GM10847 (cell line): ENCODE results near the gene ARHGEF2.

Experiments
- POLR2A ChIP-seq: IDR thresholded peaks from 2 replicates; pipeline ENCODE4 v1.6.1; 2011; ENCODE audit not compliant: insufficient read length; ENCODE audit errors: extremely low read depth

Gene ARHGEF2

GRCh38 chr1:156002188-156002911 lies 24.0 kb upstream of the ARHGEF2 start:
- TF ChIP-seq POLR2A = no peak

DNA sequence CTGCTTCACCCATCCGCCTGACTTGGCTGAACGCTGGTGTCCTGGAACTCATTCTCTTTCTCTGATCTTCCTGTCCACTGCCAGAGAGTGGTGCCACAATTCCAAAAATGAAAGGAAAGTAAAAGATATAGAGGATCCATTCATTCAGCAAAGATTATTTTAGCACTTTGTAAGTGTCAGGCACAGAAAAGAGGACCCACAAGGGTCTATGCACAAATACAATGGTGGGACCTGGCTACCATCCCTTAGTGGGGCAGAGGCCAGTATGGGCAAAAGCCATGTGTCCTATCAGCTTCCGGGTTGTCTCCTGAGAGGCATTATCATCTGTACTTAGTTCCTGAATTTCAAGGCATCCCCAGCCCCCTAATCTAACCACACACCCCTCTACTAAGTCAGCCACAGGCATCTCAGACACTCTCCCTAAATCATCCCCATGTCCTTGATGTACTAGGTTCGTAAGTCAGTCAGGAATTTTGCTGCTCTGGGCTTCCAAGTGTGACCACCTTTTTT lies 23.4 kb upstream of the ARHGEF2 start:
- TF ChIP-seq POLR2A = no peak

DNA sequence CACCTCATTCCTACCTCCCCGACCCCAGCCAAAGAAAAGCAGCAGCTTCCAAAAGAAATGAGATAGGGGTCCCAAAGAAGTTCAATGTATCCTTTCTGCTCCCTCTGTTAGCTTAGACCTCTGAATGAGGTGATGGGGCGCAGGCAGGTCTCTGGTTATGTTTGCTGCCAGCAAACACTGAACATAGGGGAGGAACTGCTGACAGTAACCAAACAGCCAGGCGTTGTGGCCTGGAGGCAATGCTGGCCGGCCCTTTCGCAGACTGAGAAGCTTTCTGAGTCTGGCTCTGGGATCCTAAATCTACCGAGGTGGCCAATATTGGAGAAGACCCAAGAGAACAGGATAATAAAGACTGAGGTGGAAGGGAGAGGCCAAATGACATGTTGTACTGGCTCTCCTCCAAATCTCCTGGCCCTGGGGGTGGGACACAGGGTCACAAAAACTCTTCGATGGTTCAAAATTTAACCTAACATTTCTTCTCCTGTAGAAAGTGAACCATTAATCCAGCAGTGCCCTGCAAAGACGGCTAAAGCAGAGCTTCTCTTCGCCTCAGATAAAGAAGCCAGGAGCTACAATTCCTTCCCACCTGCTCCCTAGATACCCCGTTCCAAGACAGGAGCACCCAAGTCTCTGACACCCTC lies 22.8 kb upstream of the ARHGEF2 start:
- TF ChIP-seq POLR2A = no peak

DNA sequence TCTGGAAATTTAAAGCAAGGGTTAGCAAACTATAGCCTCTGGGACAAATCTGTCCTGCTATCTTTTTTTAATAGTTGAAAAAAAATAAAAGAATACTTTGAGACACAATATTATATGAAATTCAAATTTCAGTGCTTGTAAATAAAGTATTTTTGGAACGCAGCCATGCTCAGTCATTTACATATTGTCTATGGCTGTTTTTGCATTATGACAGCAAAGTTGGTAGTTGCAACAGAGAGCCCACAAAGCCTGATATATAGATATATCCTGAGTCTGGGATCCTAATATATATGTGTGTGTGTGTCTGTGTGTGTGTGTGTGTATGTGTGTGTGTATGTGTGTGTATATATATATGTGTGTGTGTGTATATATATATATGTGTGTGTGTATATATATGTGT lies 21.6 kb upstream of the ARHGEF2 start:
- TF ChIP-seq POLR2A = no peak

DNA sequence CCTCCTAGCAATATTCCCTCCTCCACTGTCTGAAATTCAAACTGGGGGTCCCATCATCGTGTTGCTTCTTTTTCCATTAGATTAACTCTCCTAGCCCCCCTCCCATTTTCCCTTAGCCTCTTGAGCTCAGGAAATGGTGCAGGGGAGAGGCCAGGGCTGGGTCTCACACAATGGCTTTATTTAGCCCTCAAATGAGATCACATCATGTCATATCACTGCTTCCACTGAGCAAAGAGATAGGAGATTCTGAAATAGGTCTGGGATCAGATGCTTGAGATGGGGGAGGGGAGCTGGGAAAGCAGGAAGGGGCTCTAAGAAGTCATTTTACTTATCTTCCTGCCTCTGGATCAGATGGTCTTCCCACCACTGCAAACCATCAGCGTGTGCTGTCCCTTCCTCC lies 17.8 kb upstream of the ARHGEF2 start:
- no peak for TF ChIP-seq POLR2A

- no peak for TF ChIP-seq POLR2A
Observed at GRCh38 chr1:155993595-155993994, 15.2 kb upstream of the ARHGEF2 start.

- TF ChIP-seq POLR2A = no peak
Observed at GRCh38 chr1:155990005-155990739, 11.8 kb upstream of the ARHGEF2 start.

DNA sequence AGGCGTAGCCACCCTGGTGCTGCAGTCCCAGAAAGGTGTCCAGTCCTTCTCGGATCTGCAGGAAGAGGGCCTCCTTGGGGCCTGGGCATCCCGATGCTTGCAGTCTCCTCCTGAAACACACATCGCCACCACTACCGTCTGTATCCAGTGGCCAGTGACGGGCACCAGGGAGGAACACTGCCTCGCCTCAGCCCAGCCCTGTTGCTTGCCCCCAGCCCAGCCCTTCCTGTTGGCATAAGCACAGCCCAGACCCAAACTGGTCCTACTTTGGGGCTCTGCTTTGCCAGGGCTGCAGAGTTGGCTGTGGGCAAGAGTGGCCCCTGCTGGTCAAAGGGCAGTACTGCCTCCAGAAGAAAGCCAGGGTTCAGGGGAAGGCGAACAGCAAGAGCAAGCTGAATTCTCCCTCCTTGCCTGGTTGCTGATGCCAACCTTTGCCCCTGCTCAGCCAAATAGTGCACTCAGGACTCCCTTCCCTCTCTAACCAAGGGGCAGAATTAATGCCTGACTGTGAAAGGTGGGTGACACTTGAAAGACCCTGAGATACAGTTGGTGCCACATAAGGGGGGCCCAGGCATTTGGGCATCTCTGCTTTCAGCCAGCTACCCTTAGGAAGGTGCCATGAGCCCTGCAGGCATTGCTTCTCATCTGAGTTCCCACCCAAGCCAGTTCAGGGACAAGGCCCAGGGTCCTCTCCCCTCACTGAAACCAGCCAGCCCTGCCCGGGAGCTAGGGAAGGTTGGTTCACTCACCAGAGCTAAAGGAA lies 11.1 kb upstream of the ARHGEF2 start:
- TF ChIP-seq POLR2A = no peak

GRCh38 chr1:155984341-155984740 lies 6.0 kb upstream of the ARHGEF2 start:
- TF ChIP-seq POLR2A = no peak

DNA sequence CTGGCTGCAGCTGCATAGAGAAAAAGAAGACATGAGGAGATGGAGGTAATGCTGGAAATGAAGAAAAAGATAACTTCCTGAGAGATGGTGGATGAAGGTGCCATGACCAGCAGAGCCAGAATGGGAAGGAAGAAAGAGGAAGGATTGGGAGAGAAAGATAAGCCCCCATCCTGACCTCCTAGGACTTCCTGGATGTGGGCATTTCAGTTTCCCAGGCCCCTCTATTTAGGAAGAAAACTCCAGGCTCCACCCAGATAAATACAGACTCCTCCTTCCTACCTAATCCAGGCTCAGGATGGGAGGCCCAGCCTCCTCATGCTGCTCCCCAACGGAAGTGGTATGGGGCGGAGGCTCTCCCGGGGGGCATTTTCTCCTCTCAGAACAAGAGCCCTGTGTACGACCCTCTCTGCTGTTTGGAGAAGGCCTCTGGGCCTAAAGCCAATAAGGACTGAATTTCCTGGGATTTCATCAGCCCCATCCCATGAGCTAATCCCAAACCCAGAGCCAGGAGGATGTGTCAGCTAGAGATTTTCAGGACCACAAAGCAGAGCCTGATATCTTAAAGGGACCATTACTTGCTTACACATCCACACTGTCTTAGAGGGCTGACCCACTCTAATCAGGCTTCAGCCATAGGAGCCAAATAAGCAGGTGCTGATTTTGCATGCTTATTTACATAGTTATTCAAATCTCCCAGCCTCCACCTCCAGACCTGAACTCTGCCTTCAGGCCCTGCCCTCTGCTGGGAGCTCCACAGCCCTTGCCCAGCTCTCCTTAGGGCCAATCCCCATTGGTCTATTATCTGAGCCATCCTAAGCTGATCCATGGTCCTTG lies 5.1 kb upstream of the ARHGEF2 start:
- no peak for TF ChIP-seq POLR2A

- TF ChIP-seq POLR2A = no peak
Observed at GRCh38 chr1:155982106-155982505, 3.8 kb upstream of the ARHGEF2 start.

DNA sequence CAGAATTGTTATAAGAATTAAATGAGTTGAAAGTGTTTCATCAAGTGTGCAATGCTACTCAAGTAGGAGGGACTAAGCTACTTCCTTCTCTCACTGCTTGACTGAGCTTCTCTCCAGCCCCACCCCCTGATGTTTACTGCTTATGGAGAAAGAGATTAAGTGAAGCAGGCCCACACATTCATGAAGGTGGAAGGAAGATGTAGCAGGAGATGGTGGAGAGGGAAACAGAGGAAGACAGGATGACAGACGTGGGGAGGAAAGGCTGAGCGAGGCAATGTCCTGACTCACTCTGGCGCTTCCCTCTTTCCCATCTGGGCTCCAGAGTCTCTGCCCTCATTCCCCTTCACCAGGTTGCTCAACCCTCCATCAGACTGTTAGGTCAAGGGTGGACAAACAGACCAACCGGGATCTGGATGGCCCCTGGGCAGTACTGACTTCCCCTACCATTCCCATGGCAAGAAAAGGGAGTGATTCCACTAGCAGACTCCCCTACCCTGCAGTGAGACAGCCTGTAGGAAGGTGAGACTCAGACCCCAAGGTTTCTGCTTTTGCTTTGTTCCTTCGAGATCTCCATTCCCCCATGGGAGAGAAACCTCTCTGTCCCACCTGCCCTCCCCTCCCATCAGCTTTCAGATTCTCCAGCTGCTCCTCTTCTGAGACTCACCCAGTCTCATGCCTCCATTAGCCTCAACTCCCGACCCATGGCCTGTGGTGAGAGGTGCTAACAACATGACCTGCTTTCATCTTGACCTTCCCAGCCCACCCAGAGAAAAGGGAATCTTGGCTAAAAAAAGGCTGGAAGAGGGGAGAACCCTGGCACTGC lies 3.1 kb upstream of the ARHGEF2 start:
- no peak for TF ChIP-seq POLR2A

DNA sequence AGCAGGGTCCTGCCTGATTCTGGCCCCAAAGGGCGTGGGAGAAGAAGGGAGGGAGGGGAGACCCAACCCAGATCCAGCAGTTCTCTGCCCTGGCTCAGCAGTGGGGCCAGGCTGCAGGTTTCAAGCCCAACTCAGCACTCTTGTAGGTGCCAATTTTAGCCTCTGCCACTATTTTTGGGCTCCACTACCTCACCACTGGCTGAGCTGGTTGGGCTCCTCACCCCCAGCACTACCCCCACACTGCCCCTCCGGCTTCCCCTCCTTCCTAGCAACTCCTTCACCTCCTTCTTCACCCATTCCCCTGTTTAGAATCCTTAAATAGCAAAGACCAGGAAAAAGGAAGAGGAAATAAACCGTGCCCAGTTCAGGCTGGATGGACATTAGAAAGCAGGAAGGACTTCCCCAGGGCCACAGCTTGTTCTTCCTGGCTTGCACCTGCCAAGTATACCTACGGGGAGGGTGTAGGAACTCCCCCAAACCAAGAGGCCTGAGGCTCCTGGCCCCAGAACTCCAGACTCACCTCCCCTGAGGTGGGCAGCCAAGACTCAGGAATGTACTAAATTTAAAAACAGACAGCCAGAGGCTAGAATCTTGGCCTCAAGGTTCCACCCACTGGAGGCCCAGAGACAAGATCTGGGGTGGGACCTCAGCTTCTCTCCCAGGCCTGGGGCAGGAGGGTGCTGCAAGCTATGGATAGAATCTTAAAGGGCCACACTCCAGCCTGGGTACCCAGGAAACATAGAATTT lies 1.4 kb upstream of the ARHGEF2 start:
- no peak for TF ChIP-seq POLR2A
